ENCODE results near the gene ELOVL7. TPM values are rescaled to one million over a fixed set of nuclear protein-coding genes. Genes with fewer than 3 reads are reported as not detected.

The ELOVL7 gene
- total RNA-seq (1 to 10 TPM in 2 of 10 donors, under 1 TPM in 8; 0.23 to 2.0 (median 0.59) TPM), polyA plus RNA-seq (1 to 10 TPM in 1 of 2 donors, under 1 TPM in 1; 0.16 to 1.3 TPM)
- long read RNA-seq, donor 1 = 0 reads
- long read RNA-seq, donor 2, partial matches to known transcripts = 1 of 2 reads
- long read RNA-seq, donor 2, other reads (novel, unspliced or antisense) = 0 of 2 reads
- long read RNA-seq, donor 3, partial matches to known transcripts = 2 of 4 reads
- long read RNA-seq, donor 3, other reads (novel, unspliced or antisense) = 0 of 4 reads

DNA sequence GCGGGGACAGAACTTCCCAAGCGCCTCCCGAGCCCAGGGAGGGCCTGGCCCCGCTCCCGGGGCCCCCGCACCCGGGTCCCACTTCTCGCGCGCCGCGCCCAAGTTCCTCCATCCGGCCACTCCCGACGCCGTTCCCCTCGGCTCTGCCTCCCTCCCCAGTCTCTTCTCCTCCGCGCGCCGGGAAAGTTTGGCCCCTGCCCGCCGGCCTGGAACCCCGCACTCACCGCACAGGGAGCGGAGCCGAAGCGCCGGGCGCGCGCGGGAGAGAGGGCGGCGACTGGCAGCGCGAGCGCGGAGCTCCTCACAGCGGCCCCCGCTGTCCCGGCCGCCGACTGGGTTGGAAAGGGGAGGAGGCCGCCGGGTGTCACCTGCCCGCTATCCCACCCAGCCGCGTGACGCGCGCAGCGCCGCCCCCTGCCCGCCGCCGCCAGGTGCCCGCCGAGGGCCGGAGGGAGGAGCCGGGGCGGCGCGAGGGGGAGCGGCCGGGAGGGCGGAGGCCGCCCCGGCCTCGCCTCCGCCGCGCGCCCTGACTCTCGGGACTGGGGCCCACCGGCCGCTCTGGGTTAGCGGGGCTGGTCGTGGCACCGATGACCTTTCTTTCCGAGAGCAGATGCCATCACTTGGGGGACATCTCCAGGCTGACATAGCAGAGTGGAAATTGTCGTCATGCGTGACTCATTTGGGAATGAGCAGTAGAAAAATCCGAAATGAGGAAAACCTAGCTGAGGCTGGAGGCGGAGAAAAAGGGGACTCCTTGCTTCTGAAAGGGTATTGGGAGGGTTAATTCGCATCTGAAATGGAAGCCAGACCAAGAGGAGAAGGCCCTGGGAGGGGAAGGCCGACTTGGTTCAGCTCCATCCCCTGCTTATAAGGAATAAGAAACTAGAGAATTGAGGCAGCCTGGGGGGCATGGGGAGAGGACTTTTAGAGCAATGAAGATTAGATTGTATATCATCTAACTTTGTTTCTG lies at the start of gene ELOVL7:
Gene ELOVL7, minus strand, starts transcription at position 334 of the 970 bp plus-strand sequence. CDS start 56,872 bp downstream, outside the sequence.
- no peaks in the 10 kb centered on the region for H3K36me3 ChIP-seq
- H3K4me1 ChIP-seq = peaks cover 0 to 16% (median 11%) of the 10 kb centered on the region in 9 donors
- intact Hi-C loops (cut with DNase I) = no loop called here
- H3K27me3 ChIP-seq = peaks cover 0 to 59% (median 50%) of the 10 kb centered on the region in 7 donors
- H3K9me3 ChIP-seq = no peaks in the 10 kb centered on the region
- peak within 1 kb of the TSS in 1 of 10 donors; percentile 8 for H3K27ac ChIP-seq
- peak within 1 kb of the TSS; percentile 46 to 72 (median 66) for H3K4me3 ChIP-seq
- TF ChIP-seq CTCF (IDR thresholded peaks at IDR 0.05) = peak in 5 of 9 donors; percentile 17 to 53 (median 41)
- 1% methylated on average over 71 to 87 of the region's 87 CpGs for WGBS, 2 donors
- ATAC-seq = peak in 7 of 8 donors; percentile 55 to 88 (median 85)
- DNase-seq = peak; percentile 15 to 18

DNA sequence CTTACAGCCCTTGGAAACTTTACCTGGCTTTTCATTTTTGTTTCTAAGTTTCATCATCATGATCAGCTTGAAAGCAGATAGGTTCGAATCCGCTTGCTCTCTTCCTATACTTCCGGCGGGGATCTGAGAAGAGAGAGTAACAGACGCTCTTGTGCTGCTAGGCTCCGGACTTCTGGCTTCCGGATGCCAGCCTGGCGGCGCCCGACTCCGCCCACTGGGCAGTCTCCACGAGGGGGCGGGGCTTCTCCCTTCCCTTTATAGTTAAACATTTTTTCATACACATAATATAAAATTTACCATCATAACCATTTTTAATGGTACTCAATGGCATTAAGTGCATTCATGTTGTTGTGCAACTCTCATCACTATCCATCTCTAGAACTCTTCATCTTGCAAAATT lies 49.5 kb upstream of the ELOVL7 start:
- TF ChIP-seq CTCF (IDR thresholded peaks at IDR 0.05) = no peak
- DNase-seq = no peak
- no peak for ATAC-seq
- H3K9me3 ChIP-seq = no peaks in the 10 kb centered on the region
- no peak overlapping the region for H3K27ac ChIP-seq
- intact Hi-C loops (cut with DNase I) = no loop called here
- no peaks in the 10 kb centered on the region for H3K4me1 ChIP-seq
- no peak overlapping the region for H3K4me3 ChIP-seq
- peaks cover 0 to 82% (median 3%) of the 10 kb centered on the region in 9 donors for H3K36me3 ChIP-seq
- WGBS, 2 donors = 96 to 97% methylated on average over 13 of the region's 13 CpGs
- H3K27me3 ChIP-seq = no peaks in the 10 kb centered on the region

GRCh38 chr5:60891667-60892066 lies 47.6 kb upstream of the ELOVL7 start:
- no peak for TF ChIP-seq CTCF (IDR thresholded peaks at IDR 0.05)
- no peaks in the 10 kb centered on the region for H3K9me3 ChIP-seq
- 88 to 92% methylated on average over 2 of the region's 2 CpGs for WGBS, 2 donors
- no peaks in the 10 kb centered on the region for H3K27me3 ChIP-seq
- H3K27ac ChIP-seq = no peak overlapping the region
- ATAC-seq (no peak), DNase-seq (no peak)
- no peak overlapping the region for H3K4me3 ChIP-seq
- intact Hi-C loops (cut with DNase I) = no loop called here
- peaks cover 0 to 73% (median 6%) of the 10 kb centered on the region in 9 donors for H3K36me3 ChIP-seq
- H3K4me1 ChIP-seq = no peaks in the 10 kb centered on the region

GRCh38 chr5:60888359-60889061 lies 44.4 kb upstream of the ELOVL7 start:
- H3K36me3 ChIP-seq = peaks cover 0 to 68% (median 6%) of the 10 kb centered on the region in 9 donors
- no peak overlapping the region for H3K27ac ChIP-seq
- no peak for ATAC-seq
- no peak overlapping the region for H3K4me3 ChIP-seq
- no peaks in the 10 kb centered on the region for H3K9me3 ChIP-seq
- H3K4me1 ChIP-seq = no peaks in the 10 kb centered on the region
- DNase-seq = no peak
- WGBS, 2 donors = 66 to 97% methylated on average over 2 of the region's 2 CpGs
- H3K27me3 ChIP-seq = no peaks in the 10 kb centered on the region
- intact Hi-C loops (cut with DNase I) = no loop called here
- no peak for TF ChIP-seq CTCF (IDR thresholded peaks at IDR 0.05)
